Right atrium auricular region (tissue), 2 donors: ENCODE results near the gene KDM4B. TPM values are rescaled to one million over a fixed set of nuclear protein-coding genes. Genes with fewer than 3 reads are reported as not detected.
A peak's percentile ranks its signal among the peaks of the same experiment; 100 is the strongest.

ENCODE experiments used
- DNase-seq: peaks from one replicate; pipeline ENCODE4 v3.0.0-alpha.2; 2019; ENCODE audit warnings: low spot score
- H3K27ac ChIP-seq, 2 donors: fragments of 200-600 bp; sonication (generic); 1 replicate in 1 of 2; 2 replicates in 1 of 2; pipeline ENCODE4 v1.5.1; 2016 to 2019
- H3K27me3 ChIP-seq, 2 donors: fragments of 200-600 bp; sonication (generic); one replicate each; pipeline versions ENCODE4 v1.5.1 to v1.6.0; 2017 to 2019
- H3K36me3 ChIP-seq: fragments of 200-600 bp; sonication (generic); one replicate; pipeline ENCODE4 v1.5.1; 2016
- H3K4me1 ChIP-seq, 2 donors: fragments of 200-600 bp; sonication (generic); one replicate each; pipeline versions ENCODE4 v1.5.1 to v1.6.0; 2017 to 2019
- H3K4me3 ChIP-seq, 2 donors: fragments of 200-600 bp; sonication (generic); 1 replicate in 1 of 2; 2 replicates in 1 of 2; pipeline ENCODE4 v1.5.1; 2017 to 2019; ENCODE audit warnings: mild to moderate bottlenecking in 1 of 2, moderate library complexity in 1 of 2
- H3K9me3 ChIP-seq, 2 donors: fragments of 200-600 bp; sonication (generic); one replicate each; pipeline ENCODE4 v1.5.1; 2019
- CTCF ChIP-seq, 2 donors: fragments of 200-600 bp; sonication (generic); IDR thresholded peaks; one replicate each; pipeline ENCODE4 v1.5.1; 2019; ENCODE audit warnings: antibody characterized with exemption in 2 of 2
- total RNA-seq, 2 donors: library from RNA; depleted of rRNA; stranded (reverse); fragments of >200 nt; gene quantifications; one replicate each; pipeline ENCODE4 v1.1.0, GENCODE V29; 2016

Gene KDM4B
- total RNA-seq, 2 donors from 2014 or later, result 17.6 to 26.0 TPM

GRCh38 chr19:5107432-5108122 is 138.7 kb downstream of the KDM4B start:
- H3K27ac ChIP-seq, result peak overlapping the region in 1 of 2 donors; percentile 4
- DNase-seq, result no peak
- H3K36me3 ChIP-seq, result peaks cover 14% of the 10 kb centered on the region
- no peak for TF ChIP-seq CTCF (IDR thresholded peaks at IDR 0.05)
- H3K4me1 ChIP-seq, result peaks cover 0 to 43% of the 10 kb centered on the region in 2 donors
- no peaks in the 10 kb centered on the region for H3K9me3 ChIP-seq
- no peaks in the 10 kb centered on the region for H3K27me3 ChIP-seq
- no peak overlapping the region for H3K4me3 ChIP-seq

- DNase-seq, result no peak
- Histone ChIP-seq H3K4me3 (no peak overlapping the region), H3K9me3 (no peaks in the 10 kb centered on the region), H3K36me3 (peaks cover 20% of the 10 kb centered on the region), H3K27me3 (no peaks in the 10 kb centered on the region), H3K27ac (peak overlapping the region in 1 of 2 donors; percentile 4), H3K4me1 (peaks cover 0 to 37% of the 10 kb centered on the region in 2 donors)
- no peak for TF ChIP-seq CTCF (IDR thresholded peaks at IDR 0.05)
Measured at GRCh38 chr19:5108123-5108596, 139.2 kb downstream of the KDM4B start.

- Histone ChIP-seq H3K27me3 (no peaks in the 10 kb centered on the region), H3K36me3 (peaks cover 20% of the 10 kb centered on the region), H3K9me3 (no peaks in the 10 kb centered on the region), H3K4me3 (no peak overlapping the region), H3K27ac (no peak overlapping the region), H3K4me1 (peaks cover 0 to 35% of the 10 kb centered on the region in 2 donors)
- no peak for TF ChIP-seq CTCF (IDR thresholded peaks at IDR 0.05)
- DNase-seq, result no peak
Measured at GRCh38 chr19:5108866-5109265, 140.0 kb downstream of the KDM4B start.

GRCh38 chr19:5109560-5109959 is 140.6 kb downstream of the KDM4B start:
- no peak for TF ChIP-seq CTCF (IDR thresholded peaks at IDR 0.05)
- peaks cover 0 to 35% of the 10 kb centered on the region in 2 donors for H3K4me1 ChIP-seq
- no peak overlapping the region for H3K4me3 ChIP-seq
- no peak overlapping the region for H3K27ac ChIP-seq
- H3K27me3 ChIP-seq, result no peaks in the 10 kb centered on the region
- peaks cover 20% of the 10 kb centered on the region for H3K36me3 ChIP-seq
- no peak for DNase-seq
- H3K9me3 ChIP-seq, result no peaks in the 10 kb centered on the region

GRCh38 chr19:5110546-5110945 is 141.6 kb downstream of the KDM4B start:
- Histone ChIP-seq H3K4me1 (peaks cover 0 to 36% of the 10 kb centered on the region in 2 donors), H3K36me3 (peaks cover 20% of the 10 kb centered on the region), H3K4me3 (no peak overlapping the region), H3K27ac (no peak overlapping the region), H3K27me3 (no peaks in the 10 kb centered on the region), H3K9me3 (no peaks in the 10 kb centered on the region)
- no peak for TF ChIP-seq CTCF (IDR thresholded peaks at IDR 0.05)
- no peak for DNase-seq

GRCh38 chr19:5111051-5111450 is 142.1 kb downstream of the KDM4B start:
- Histone ChIP-seq H3K27ac (no peak overlapping the region), H3K9me3 (no peaks in the 10 kb centered on the region), H3K4me3 (no peak overlapping the region), H3K36me3 (peaks cover 18% of the 10 kb centered on the region), H3K27me3 (no peaks in the 10 kb centered on the region), H3K4me1 (peaks cover 0 to 37% of the 10 kb centered on the region in 2 donors)
- DNase-seq, result no peak
- TF ChIP-seq CTCF (IDR thresholded peaks at IDR 0.05), result no peak
